CMK (cell line): ENCODE measurements around the gene EPC2.
"Not testable (repeated sequence)": the region's sequence is repeated elsewhere in the genome, so short reads cannot be mapped to it uniquely, and the experiment has no call there.

Source experiments
- DNase-seq: peaks from one replicate; pipeline ENCODE4 v3.0.0-alpha.2; 2010; ENCODE audit warnings: low read depth

Gene EPC2

GRCh38 chr2:148674063-148675020 lies 29.8 kb downstream of the EPC2 start:
- no peak for DNase-seq

- DNase-seq, result no peak
Measured at GRCh38 chr2:148675708-148676107, 31.2 kb downstream of the EPC2 start.

DNA sequence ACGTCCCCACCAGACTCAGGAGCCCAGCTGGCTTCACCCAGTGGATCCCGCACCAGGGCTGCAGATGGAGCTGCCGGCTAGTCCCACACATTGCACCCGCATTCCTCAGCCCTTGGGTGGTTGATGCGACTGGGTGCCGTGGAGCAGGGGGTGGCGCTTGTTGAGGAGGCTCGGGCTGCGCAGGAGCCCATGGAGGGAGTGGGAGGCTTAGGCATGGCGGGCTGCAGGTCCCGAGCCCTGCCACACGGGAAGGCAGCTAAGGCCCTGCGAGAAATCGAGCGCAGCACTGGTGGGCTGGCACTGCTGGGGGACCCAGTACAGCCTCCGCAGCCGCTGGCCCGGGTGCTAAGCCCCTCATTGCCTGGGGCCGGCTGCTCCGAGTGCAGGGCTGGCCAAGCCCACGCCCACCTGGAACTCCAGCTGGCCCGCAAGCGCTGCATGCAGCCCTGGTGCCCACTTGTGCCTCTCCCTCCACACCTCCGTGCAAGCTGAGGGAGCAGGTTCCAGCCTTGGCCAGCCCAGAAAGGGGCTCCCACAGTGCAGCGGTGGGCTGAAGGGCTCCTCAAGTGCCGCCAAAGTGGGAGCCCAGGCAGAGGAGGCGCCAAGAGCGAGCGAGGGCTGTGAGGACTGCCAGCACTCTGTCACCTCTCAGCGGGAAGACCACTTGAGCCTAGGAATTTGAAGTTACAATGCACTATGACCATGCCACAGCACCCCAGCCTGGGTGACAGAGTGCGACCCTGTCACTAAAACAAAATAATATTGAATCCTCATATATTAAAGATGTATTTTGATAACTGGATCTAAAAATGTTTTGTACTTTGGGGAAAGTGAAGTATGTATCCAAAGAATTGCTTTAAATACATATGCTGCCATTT lies 34.0 kb downstream of the EPC2 start:
- DNase-seq, result not testable (repeated sequence)

DNA sequence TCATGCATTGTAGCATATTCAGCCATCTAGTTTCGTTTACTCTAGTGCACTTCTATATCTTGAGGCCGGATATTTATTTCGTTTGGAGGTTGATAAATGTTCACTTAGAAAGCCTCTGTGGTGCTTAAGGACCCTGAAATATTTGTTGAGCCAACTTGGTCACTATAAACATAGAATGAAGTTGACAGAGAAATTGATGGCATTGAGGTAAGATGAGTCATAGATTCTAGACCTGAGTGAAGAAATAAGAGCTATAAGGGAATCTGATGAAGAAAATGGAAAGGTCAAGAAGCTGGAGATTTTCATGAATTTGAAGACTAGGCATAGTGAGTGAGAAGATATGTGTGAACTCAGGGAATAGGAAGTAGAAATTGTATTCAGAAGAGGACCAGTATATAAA lies 35.9 kb downstream of the EPC2 start:
- DNase-seq, result no peak

DNA sequence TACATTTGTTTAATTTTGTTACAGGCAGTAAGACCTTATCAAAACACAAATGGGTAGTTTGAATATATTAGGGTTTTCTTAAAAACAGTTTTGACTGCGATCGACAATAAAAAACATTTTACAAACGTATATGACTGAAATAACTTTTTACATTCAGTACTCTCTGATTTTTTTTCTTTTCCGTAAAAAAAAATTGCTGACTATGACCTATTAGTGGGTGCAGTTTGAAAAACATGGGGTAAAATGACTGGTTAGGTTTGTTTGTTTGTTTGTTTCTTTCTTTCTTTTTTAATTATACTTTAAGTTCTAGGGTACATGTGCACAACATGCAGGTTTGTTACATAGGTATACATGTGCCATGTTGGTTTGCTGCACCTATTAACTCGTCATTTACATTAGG lies 36.9 kb downstream of the EPC2 start:
- no peak for DNase-seq

- not testable (repeated sequence) for DNase-seq
Measured at GRCh38 chr2:148681862-148682261, 37.3 kb downstream of the EPC2 start.

DNA sequence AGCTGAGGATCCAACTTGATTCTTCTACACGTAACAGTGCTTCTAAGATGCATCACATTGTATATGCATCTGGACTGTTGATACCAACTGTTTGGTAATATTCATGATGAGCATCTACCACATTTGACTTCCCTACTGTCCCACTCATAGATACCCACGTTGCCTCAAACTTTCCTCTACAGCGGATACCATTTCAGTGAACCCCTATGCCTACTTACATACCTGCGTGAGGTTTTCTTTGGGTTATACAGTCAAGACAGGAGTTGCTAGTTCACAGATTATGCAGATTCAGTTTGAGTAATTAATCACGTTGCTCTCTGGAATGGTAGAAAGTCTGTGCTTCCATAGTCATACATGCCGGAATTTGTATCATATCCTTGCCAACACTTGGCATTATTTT lies 40.0 kb downstream of the EPC2 start:
- no peak for DNase-seq

- no peak for DNase-seq
Measured at GRCh38 chr2:148687543-148687942, 43.0 kb downstream of the EPC2 start.

- not testable (repeated sequence) for DNase-seq
Measured at GRCh38 chr2:148688011-148688410, 43.5 kb downstream of the EPC2 start.

DNA sequence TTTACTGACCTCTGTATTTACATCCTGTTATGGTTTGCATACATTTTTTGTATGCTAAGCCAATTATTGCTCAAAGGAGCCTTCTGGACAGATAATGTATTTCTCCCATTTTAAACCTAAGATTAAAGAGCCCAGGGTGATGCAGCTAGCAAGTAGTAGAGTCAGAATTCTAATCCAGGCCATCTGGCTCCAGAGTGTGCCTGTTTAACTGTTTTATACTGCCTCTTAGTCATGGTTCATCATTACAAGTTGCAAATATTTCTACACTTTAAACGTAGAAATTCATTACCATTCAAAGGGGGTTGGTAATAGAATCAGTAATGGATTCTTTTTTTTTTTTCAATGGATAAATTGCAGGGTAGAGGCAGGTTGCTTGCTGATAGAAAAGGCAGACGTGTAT lies 52.4 kb downstream of the EPC2 start:
- no peak for DNase-seq

DNA sequence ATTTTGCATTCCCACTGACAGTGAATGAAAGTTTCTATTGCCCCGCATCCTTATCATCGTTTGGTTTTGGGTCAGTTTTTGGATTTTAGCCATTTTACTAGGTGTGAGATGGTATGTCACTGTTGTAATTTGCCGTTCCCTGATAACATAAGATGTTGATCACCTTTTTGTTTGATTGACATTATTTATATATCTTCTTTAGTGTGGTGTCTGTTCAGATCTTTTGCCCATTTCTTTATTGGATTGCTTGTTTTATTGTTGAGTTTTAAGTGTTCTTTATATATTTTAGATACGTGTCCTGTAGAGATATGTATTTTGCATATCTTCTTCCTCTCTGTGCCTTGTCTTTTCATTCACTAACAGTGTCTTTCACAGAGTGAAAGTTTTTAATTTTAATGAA lies 55.3 kb downstream of the EPC2 start:
- DNase-seq, result no peak

DNA sequence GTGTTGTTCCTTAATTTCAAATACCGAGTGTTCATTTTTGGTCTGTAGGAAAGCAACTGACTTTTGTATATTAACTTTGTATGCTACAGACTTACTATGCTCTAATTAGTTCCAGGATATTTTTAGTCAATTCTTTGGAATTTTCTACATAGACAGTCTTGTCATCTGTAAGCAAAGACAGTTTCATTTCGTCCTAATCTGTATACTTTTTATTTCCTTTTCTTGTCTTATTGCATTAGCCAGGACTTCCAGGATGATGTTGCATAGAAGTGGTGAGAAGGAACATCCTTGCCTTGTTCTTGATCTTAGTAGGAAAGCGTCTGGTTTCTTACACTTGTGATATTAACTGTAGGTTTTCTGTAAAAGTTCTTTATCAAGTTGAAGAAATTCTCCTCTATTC lies 56.5 kb downstream of the EPC2 start:
- DNase-seq, result no peak

DNA sequence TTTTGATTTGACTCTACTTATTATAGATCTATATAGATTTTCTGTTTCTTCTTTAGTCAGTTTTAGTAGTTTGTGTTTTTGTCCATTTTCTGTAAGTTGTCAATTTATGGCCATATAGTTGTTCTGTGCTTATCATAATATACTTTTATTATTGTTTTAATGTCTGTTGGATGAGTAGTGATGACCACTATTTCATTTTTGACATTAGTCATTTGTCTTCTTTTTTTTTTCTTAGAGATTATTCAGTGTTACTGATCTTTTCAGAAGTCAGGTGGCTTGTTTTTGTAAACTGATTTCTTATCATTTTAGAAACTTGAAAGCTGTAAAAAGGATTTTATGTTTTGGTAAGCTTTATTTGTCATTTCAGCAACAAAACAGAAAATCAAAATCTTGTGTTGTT lies 57.3 kb downstream of the EPC2 start:
- DNase-seq, result no peak

DNA sequence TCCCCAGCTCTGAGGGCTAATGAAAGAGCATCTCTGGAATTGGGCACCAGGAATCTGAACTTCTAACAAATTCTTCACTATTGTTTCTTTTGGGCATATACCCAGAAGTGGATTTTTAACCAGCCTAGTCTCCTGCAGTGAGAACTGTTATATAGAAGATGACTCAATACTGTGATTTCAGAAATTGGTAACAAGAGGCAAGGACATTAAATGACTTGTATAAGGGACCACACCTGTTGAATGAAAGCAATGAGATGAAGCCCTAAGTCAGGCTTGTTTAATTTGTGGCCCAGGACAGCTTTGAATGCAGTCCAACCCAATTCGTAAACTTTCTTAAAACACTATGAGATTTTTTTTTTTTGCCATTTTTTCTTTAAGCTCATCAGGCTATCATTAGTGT lies 57.9 kb downstream of the EPC2 start:
- DNase-seq, result no peak

DNA sequence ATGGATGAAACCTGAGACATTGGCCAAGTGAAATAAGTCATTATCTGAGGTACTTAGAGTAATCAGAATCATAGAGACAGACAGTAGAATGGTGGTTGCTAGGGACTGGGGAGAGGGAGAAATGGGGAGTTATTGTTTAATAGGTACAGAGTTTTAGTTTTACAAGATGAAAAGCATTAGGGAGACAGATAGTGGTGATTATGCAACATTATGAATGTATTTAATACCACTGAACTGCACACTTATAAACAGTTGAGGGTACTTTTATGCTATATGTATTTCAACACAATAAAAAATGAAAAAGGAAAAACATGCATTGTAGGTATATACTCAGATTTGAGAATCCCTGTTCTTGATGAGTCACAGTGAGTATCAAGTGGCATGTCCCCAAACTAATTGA lies 59.7 kb downstream of the EPC2 start:
- DNase-seq, result no peak

DNA sequence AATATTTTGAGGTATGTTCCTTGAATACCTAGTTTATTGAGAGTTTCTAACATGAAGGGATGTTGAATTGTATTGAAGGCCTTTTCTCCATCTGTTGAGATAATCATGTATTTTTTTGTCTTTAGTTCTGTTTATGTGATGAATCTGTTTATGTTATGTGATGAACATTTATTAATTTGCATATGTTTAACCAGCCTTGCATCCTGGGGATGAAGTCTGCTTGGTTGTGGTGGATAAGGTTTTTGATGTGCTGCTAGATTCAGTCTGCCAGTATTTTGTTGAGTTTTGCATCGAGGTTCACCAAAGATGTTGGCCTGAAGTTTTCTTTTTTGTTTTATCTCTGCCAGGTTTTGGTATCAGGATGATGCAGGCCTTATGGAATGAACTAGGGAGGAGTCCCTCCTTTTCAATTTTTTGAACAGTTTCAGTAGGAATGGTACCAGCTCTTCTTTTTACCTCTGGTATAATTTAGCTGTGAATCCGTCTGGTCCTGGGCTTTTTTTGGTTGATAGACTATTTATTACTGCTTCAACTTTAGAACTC lies 71.9 kb downstream of the EPC2 start:
- no peak for DNase-seq

GRCh38 chr2:148718039-148718438 lies 73.5 kb downstream of the EPC2 start:
- DNase-seq, result no peak

GRCh38 chr2:148719195-148719749 lies 74.7 kb downstream of the EPC2 start:
- DNase-seq, result no peak

DNA sequence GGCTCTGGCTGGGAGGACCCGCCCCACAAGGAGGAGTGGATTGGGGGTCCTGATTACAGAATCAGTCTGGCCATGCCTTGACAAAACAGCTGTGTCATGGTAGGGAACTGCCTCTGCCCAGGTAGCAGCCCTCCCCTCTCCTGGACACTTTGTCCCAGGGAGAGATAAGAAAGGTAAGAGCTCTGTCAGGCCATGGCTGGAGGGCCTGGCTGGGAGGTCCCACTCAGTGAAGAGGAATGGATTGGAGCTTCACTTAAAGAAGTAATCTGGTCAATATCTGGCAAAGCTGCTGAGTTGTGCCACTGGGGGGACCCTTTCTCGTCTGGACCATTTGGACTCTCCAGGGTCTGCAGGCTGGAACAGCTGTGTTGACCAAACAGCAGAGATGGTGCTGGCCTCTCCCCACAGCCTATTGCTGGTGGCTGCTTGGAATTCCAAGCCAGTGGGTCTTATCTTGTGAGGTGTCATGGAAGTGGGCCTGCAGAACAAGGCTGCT lies 75.4 kb downstream of the EPC2 start:
- no peak for DNase-seq

DNA sequence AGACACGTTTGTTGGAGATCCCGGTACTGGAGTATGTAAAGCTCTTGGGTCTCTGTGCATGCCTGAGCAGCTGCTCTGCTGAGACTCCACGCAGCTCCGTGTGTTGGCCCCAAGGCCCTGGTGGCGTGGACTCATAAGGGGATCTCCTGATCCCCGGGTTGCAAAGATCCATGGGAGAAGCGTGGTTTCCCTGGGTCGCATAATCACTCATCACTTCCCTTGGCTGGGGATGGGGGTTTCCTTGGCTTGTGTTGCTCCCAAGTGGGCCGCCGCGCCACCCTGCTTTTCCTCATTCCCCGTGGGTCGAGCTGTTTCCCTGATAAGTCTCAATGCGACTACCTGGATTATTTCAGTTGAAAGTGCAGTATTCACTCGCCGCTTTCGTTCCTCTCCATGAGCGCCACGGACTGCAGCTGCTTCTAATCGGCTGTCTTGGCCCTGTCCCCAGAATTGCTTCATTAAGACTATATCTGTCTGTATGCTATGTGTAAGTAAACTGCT lies 76.0 kb downstream of the EPC2 start:
- DNase-seq, result no peak

GRCh38 chr2:148721520-148721931 lies 77.0 kb downstream of the EPC2 start:
- DNase-seq, result no peak
